HG03432 (cell line): Measurements from ENCODE around the gene KAT7.

Experiments
- ATAC-seq: cut with Tn5 transposase; IDR thresholded peaks from one replicate; pipeline ENCODE4 v1.9.1; 2021; ENCODE audit warnings: mild to moderate bottlenecking, moderate library complexity; ENCODE audit not compliant: unreplicated experiment

Gene KAT7

DNA sequence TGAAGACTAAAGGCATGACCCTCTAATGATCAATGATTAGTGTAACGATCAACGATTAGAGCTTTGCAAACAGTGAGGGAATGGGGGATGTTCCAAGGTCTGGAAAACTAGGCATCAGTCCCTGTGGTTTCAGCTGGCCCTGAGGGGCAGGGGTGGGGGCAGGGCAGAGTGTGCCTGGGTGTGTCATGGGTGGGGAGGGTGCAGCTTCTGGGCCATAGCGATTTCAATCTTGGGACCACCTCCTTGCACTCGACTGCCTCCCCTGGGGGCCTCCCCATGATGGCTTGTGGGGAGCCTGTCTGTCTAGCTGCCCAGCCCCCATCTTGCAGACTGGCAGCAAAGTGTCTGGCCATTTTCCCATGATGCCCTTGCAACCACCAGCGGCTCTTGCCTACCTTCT lies 51.0 kb downstream of the KAT7 start:
- no peak for ATAC-seq

DNA sequence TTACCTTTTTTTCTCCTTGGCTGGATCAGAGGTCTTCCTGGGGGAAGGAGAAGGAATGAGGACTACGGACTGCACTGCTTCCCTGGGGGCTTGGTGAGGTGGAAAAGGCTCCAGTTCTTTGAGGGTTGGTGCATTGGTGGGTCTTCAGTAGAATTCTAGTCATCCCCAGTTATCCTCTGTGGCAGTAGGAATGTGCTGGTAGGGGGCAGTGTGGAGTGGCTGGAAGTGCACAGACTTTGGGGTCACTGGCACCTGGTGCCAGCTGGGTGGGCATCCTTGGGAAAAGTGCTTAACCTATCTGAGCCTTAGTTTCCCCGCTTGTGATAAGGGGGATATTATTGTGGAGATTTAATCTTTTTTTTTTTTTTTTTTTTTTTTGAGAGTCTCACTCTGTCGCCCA lies 53.1 kb downstream of the KAT7 start:
- no peak for ATAC-seq

DNA sequence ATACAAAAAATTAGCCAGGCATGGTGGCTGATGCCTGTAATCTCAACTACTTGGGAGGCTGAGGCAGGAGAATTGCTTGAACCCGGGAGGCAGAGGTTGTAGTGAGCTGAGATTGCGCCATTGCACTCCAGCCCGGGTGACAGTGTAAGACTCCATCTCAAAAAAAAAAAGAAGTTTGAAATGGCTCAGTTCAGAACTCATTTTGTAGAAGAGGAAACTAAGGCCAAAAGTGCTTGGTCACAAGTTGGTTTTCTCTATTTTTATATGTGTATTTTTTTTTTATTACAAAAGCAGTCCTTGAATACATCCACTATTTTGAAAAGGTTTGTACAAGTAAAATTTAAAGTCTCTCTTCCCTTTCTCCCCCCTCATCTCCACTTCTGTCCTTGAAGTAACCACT lies 53.9 kb downstream of the KAT7 start:
- ATAC-seq, result no peak

DNA sequence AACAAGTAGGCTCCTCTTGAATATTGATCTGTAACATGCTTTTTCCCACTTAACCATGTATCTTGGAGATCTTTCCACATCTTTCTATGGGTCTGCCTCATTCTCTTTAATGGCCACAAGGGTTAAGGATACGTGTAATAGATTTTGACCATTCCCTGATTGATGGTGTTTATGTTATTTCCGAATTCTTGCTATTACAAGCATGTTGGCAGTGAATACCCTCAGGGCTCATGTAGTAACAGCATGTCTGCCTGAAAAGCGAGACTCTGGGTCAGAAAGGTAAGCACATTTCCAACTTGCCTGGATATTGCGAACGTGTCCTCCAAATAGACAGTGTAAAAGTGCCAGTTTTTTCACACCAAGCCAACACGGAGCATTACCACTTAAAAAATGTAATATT lies 54.4 kb downstream of the KAT7 start:
- no peak for ATAC-seq

DNA sequence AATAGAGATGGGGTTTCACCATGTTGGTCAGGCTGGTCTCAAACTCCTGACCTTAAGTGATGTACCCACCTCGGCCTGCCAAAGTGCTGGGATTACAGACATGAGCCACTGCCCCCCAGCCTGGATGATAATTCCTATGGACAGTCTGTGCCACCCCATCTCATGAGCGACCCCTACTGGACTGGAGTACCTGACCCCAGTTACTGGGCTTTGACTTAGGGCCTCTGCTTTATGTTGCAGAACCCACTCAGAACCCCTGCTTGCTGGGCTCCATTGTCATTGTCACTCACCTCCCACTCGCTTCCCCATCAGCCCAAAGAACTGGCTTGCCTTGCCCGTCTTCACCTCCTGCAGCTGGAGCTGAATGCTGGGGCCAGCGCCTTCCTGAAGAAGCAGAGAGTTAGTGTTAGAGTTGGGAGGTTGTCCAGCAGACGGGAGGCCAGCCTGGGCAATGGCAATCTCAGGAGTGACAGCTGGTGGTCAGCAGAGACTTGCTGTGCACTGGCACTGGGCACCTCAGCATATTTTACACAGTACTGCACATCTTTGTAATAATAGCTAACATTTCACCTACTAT lies 55.4 kb downstream of the KAT7 start:
- ATAC-seq, result no peak

DNA sequence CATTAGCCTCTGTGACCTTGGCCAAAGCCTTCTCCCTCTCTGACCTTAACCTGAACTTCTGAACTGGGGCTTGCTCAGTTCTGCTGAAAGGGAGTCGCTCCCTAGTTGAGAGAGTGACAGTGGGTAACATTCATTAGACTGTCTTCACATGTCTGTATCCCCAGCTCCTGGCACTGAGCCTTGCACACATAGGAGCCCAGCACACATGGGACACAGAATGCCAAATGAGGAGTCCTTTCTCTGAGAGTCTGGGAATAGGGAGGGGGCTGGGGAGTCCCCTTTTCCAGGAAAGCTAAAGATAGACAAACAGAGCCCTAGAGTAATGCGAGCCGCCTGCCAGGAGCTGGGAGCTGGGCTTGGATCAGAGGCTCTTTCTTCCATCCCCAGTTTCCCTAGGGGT lies 56.8 kb downstream of the KAT7 start:
- no peak for ATAC-seq

DNA sequence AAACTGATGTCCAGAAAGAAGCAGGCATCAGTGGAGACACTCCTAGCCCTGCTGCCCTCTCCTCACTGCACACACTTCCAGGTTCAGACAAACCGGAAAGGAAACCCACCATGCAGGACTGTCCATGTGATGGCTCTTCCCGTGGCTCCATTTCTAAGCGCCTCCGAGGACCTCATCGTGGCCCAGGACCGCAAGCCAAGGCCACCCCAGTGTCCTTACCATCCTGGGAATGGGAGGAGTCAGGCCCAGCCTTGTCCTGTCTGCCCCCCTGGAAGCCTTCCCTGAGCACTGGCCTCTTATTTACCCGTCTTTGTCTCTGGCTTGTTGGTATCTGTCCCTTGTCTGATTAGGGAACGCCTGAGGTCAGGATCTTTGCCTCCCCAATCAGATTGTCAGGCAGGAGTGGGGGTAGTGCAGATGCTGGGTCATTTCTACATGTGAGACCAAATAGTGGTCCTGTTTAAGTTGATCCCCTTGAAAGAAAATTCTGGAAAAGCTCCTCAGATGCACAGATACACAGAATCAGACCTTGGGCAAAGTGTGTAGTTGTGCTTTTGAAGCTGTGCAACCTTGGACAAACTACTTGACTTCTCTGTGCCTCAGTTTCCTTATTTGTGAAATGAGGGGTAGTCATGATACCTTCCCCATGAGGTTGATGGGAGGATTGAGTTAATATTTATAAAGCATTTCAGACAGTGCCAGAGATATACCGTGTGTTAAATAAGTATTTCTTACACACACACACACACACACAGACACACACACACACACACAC lies 58.6 kb downstream of the KAT7 start:
- no peak for ATAC-seq

DNA sequence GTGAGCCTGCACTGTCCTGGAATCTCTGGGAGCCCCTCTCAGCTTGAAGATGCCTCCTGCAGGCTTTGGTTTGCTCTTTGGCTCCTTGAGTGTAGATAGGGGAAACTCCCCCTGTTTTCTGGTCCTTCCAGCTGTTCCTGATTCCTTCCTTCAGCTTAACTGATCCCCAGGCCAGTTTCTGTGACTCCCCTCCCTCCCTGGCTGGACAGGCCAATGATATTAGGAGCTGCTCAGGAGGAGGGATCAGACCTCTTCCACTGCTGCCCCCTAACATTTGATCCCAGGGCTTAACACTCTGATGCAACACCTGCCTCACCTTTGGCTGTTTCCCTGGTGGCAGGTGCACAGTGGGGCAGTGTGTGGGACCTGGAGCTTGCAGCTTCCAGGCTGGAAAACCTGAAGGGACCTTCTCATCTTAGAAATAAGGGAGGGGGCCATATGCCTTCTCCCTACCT lies 59.6 kb downstream of the KAT7 start, which contains the start of gene TAC4:
Gene TAC4 (minus strand): TSS at position 51 of the 455 bp plus-strand sequence. CDS start 52 bp downstream, outside the sequence.
- no peak for ATAC-seq

DNA sequence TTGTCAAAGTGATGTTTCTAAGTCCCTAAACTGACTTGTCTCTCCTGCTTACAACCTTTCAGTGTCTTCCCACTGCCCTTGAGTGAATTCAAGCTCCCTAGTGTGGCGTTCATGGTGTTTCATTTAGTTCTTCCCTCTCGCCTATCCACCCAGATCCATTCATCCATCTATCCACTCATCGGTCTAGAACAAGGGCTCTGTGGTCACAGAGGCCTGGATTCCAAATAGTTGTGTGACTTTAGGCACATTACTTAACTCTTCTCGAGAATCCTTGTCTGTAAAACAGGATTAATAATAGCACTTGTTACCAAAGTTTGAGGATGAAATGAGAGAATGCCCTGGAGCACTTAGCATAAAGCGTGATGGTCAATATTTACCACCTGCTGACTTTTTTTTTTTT lies 60.3 kb downstream of the KAT7 start:
- no peak for ATAC-seq

DNA sequence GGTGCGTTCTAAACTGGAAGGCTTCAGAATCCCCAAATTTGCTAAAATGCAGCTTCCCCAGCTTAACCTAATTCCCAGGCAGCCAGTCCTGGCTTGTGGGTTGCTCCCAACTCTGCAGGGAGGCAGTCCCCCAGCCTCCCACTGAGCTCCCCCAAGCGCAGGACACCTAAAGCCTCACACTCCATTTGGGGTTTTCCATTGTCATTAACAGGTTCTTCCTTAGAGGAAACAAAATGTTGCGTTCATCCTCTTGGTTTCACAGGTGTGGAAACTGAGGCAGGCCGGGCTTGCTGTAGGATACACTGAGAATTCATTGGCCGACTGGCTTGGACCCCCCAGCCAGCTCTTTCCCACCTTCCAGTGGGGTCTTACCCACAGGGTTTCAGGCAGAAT lies 61.7 kb downstream of the KAT7 start:
- no peak for ATAC-seq

DNA sequence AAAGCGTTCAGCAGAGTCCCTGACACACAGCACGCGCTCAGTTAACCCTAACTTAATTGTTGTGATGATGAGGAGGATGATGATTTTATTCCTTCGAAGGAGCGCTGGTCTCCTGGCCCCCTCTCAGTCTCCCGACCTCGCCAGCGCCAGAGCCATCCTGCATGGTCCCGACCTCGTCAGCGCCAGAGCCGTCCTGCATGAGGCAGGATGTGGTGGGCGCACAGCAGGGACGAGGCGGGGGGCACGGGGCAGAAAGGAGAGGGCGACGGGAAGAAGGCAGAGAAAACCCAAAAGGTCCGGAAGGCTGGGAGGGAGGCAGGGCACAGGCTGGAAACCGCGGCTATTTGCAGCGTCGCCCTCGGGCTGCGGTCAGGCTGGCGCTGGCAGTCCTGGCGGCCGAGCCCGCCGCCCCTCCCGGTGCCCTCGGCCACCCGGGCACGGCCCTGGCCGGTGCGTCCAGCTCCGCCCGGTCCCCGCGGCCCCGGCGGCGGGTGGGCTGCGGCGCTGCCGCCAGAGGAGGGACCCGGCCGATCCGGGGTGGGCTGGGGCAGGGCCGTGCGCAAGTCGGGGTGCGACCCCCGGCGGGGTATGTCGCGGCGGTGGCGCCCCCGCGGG lies 62.4 kb downstream of the KAT7 start:
- no peak for ATAC-seq

DNA sequence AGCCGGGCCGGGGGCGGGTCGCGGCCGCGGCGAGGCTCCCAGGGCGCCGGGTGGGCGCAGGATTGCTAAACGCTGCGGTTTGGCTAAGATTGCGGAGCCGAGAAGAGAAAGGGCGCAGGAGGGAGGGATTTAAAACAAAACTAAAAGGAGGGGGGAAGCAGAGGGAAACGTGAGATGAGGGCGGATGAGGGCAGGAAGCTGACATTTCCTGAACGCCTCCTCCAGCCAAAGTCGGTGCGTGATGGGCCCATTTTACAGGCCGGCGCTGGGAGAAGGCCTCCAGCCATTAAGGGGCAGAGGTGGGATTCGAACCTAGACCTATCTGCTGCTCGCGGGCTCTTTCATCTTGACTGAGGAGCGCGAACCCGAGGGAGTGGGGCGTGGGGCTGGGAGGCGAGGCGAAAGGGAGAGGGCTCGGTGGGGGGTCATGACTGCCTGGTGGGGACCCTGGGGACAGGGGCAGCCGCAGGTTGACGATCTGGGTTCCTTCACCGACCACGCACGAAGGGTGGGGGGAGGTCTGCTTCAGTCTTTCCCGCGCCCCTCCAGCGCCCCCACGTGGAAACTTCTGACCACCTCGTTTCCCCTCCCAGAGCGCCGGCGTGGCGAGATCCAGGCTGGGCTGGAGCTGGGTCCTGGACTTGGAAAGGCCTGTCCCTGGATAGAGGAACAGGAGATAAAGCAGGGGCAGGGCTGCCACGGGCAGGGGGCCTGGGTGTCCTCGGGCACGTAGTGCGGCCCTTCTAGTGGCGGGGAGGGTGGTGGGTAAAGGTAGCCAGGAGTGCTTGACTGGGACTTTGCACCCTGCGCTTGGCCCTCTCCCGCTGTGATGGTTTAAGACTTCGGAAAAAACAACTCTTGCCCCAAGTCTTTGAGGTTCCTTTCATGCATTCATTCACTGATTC lies 63.2 kb downstream of the KAT7 start:
- ATAC-seq, result no peak

DNA sequence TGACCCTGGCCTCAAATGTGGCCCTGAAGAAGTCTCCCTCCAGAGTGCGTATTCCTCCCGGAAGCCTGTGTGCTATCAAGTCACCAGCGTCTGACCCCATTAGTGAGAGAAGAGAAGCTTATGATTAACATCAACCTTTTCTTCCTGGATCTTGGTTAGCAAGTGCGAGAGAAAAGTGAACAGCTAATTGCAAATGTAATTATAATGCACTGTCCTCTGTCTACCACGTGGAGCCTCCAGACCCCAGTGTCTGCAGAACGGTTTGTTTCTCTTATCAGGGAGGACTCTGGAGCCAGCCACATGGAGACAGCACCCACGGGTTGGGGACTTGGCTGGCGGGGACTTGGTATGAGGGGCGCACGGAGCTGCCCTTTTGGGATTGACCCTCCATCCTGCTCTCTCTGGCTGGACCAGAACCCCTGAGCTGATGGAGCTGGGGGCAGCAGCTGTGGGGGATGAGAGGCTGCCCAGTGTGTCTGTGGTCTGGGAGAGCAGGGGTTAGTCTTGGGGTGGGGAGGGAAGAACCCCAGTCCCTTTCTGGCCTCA lies 65.1 kb downstream of the KAT7 start:
- no peak for ATAC-seq

DNA sequence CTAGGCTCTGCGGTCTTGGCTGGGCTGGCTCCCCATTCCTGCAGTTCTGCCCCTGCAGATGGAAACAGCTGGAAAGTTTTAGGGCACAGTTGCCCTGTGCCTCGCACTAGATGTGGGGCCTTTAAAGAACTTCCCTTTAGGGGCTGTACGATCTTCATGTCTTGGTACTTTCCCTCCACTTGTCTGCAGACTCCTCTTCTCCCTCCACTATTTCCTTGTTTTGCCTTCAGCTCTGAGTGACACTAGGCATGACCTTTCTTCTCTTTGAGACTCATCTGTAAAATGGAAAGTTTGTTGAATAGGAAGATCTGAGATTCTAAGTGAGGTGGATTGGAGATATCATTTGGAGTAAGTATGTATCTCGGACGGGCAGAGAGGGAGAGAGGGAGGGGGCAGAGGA lies 65.6 kb downstream of the KAT7 start:
- no peak for ATAC-seq

DNA sequence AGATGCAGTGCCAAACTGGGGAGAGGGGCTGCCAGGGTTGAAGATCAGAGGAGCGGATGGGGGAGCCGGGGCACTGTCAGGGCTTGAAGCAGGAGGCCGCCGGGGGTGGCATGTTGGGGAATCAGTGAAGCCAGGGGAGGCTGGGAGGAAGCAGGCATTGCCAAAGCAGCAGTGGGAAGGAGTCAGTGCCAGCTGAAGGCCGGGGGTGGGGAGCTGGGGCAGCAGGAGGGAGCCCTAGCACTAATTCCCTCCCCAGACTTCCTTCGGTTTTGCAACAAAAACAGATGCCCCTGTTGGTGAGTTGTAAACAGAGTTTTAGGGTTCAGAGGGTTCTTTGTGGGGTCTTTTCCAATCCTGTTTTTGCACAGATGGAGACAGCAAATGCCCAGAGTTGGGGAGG lies 70.3 kb downstream of the KAT7 start:
- no peak for ATAC-seq

DNA sequence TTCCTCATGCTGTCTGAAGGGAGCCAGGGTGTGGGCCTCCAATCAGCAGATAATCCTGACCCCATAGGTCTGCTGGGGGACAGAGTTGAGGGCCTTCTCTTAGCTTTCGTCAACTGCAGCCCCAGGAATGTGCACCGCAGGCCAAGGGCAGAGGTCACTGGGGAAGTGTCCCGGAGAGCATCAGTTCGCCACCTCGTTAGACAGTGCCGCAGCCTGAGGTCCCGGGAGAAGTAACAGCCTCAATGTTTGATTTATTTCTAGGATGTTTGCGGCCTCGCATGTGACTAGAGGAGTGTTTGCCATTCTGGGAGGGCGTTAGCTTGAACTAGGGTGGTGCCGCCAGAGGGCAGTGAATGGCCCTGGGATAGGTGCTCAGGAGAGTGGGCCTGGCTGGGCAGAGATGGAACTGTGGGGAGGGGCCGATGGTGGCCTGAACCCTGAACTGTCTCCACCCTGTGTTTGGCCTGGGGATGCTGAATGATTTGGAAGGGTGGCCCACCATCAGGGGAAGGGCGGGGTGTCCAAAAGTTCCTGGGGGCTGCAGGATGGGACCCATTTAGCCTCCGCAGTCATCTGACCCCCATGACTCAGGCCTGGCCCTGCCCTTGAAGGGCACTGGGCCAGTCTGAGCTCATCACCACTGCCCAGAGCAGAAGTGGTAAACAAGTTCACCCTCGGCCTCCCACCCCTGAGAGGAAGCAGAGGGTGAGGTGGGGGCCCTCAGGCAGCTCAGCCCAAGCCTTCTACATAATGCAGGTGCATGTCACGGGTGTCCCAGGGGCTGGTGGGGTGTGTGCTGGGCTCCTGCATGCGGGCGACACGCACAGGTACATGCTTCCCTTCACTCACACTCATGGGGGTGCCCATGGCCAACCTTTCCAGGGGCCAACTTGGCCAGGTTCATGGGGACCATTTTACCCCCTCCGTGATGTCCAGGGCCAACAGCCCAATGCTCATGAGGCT lies 71.8 kb downstream of the KAT7 start:
- no peak for ATAC-seq

DNA sequence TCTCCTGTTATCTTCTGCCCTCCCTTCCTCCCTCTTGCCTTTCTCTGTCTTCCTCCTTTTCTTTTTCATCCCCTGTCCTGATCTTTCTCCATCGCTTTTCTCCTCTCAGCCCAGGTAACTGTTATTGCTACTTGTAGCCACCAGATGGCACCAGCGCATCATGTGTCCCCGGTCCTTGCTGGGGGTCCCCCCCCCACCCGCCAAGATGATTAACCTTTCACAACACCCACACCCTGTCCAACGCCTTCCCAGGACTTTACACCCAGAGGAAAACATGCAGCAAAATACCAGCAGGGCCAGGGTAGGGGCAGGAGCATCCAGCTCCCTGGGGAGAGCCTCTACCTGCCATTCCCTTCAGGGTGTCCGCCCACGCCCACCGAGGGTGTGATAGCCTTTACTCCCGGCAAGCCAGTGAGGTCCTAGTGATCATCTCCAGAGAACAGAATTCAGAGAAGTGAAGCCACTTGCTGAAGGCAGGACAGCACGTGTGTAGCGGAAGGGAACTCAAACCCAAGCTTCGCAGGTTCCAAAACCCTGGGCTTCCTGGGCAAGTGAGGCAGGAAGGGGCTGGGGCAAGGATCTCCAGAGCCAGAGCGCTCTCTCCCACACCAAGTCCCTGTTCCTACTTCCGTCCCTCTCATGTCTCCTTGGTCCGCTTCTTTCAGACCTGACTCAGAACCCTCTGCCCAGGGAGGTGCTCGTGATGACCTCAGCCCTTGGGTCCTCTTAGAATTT lies 72.8 kb downstream of the KAT7 start:
- no peak for ATAC-seq

DNA sequence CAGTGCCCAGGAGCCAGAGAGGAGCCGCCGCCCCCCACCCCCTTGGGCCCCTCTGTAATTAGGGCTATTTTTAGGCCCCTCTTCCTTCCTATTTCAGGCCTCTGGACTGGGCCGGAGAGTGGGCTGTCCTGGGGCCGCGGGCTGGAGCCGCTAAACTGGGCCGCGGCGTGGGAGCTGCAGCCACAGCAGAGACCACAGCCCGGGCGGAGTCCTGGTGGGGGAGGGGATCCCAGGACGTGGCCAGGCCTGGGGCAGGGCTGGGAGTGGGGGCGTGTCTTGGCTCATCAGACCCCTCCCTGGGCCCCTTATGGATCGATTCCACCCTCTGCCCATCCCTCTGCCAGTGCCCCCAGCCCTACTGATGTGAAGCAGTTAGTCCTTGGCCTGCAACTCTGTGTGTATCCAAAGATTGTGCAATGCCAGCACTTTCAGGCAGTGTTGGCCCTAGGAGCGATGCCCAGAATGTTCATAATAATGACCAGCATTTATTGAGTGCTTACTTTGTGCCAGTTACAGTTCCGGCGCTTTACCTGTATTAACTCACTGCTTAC lies 74.4 kb downstream of the KAT7 start:
- ATAC-seq, result no peak

DNA sequence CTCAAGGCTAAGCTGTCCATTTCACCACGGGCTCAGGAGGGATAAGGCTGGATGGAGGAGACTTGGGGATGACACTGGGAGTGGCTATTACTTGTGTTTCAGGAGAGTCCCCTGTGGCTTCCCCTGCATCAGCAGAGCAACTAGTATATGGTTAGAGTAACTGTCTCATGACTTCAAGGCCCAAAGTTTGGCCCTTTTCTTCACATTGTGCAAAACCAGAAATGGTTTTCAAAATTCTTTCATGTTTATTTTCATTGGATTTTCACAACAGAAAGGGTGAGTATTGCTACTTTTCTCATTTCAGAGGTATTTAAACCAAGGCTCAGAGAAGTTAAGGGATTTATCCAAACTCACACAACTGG lies 77.5 kb downstream of the KAT7 start:
- no peak for ATAC-seq
